ENCODE results near the gene NLRP13. TPM values are rescaled to one million over a fixed set of nuclear protein-coding genes. Genes with fewer than 3 reads are reported as not detected.

The NLRP13 gene
- total RNA-seq, 1 experiment from 2014 or later: not detected

DNA sequence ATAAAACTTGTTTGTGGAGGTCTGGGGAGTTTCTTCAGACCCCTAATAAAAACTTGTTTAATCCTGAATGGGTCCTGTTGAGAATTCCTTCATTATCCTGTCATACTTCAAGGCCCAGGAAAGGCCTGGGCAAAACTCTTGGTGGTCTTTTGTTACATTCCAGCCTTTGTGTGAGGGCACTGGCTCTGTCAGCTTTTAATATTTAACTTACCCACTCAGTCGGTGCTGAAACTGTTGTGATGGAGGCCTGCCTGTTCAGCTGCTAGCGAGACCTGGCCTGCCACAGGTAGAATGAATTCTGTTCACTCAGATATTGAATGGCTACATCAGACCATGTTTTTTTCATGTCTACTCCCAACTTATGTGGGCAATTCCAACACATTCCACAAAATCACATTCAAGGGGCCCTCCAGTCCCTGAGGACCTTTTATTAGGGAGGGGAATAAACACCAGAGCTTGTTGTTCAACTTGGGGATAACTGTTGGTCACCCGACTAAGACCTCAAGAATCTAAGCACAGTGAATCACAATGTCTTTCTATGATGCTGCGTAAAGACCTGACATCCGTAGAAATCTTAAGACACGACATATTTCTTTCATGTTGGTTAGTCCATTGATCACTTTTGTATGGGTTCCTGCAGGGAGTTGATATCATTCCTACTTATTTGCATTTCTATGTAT, 28.0 kb upstream of the NLRP13 start:
- no peaks in the 10 kb centered on the region for H3K36me3 ChIP-seq (ENCODE audit: control insufficient read depth, insufficient read depth, low read length)
- no peak overlapping the region for H3K4me3 ChIP-seq (ENCODE audit: low read depth in 2 of 2, low read length in 2 of 2)
- in situ Hi-C loops (cut with HindIII; ENCODE audit: low pct_unique_long_range_greater_than_20kb, low sequenced_read_pairs): no loop called here
- TF ChIP-seq TCF7L2 (IDR thresholded peaks at IDR 0.05; ENCODE audit: low read depth, low read length) (no peak), SIN3A (IDR thresholded peaks at IDR 0.05; ENCODE audit: borderline replicate concordance, insufficient read depth, low read depth, low read length) (no peak), CTCF (IDR thresholded peaks at IDR 0.05) (no peak), POLR2AphosphoS5 (IDR thresholded peaks at IDR 0.05; ENCODE audit: low read depth, low read length) (no peak)
- TF ChIP-seq, protein P1, sequence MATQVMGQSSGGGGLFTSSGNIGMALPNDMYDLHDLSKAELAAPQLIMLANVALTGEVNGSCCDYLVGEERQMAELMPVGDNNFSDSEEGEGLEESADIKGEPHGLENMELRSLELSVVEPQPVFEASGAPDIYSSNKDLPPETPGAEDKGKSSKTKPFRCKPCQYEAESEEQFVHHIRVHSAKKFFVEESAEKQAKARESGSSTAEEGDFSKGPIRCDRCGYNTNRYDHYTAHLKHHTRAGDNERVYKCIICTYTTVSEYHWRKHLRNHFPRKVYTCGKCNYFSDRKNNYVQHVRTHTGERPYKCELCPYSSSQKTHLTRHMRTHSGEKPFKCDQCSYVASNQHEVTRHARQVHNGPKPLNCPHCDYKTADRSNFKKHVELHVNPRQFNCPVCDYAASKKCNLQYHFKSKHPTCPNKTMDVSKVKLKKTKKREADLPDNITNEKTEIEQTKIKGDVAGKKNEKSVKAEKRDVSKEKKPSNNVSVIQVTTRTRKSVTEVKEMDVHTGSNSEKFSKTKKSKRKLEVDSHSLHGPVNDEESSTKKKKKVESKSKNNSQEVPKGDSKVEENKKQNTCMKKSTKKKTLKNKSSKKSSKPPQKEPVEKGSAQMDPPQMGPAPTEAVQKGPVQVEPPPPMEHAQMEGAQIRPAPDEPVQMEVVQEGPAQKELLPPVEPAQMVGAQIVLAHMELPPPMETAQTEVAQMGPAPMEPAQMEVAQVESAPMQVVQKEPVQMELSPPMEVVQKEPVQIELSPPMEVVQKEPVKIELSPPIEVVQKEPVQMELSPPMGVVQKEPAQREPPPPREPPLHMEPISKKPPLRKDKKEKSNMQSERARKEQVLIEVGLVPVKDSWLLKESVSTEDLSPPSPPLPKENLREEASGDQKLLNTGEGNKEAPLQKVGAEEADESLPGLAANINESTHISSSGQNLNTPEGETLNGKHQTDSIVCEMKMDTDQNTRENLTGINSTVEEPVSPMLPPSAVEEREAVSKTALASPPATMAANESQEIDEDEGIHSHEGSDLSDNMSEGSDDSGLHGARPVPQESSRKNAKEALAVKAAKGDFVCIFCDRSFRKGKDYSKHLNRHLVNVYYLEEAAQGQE (IDR thresholded peaks at IDR 0.05; ENCODE audit: insufficient read depth in 1 of 2, low read depth in 2 of 2, low read length in 1 of 2): no peak
- ChIA-PET POLR2A (no interaction called here), CTCF (no interaction called here)
- H3K9me3 ChIP-seq (ENCODE audit: control insufficient read depth, insufficient read depth, low read depth, low read length): no peaks in the 10 kb centered on the region
- H3K27ac ChIP-seq (ENCODE audit: low read length): no peak overlapping the region
- H3K27me3 ChIP-seq (ENCODE audit: control insufficient read depth, insufficient read depth, low read length): no peaks in the 10 kb centered on the region
- no TSS peak for BruUV-seq (replicated peaks)
- peaks cover 7% of the 10 kb centered on the region for H3K4me1 ChIP-seq (ENCODE audit: control insufficient read depth, insufficient read depth, low read length)
- DNase-seq (ENCODE audit: low read depth, low spot score): no peak
- ATAC-seq: no peak
- intact Hi-C loops (cut with micrococcal nuclease; ENCODE audit: unreplicated experiment): no loop called here

DNA sequence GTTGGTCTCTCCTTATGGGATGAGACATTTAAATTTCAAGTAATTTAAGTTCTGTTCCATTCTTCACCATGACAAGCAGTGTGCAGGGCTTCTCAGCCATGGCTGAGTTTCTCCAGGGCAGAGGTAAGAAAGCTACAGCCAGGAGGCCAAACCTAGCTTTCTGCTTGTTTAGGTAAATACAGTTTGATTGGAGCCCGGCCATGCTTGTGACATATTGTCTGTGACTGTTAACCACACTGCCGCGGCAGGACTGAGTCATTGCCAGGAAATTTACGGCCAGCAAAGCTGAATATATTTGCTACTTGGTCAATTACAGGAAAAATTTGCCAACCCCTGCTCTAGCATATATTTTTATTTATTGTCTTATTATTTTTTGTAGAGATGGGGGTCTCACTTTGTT, 26.2 kb upstream of the NLRP13 start:
- intact Hi-C loops (cut with micrococcal nuclease; ENCODE audit: unreplicated experiment) (no loop called here), in situ Hi-C loops (cut with HindIII; ENCODE audit: low pct_unique_long_range_greater_than_20kb, low sequenced_read_pairs) (no loop called here)
- peak; percentile 57 for DNase-seq (ENCODE audit: low read depth, low spot score)
- ATAC-seq: peak; percentile 93
- no peak overlapping the region for H3K4me3 ChIP-seq (ENCODE audit: low read depth in 2 of 2, low read length in 2 of 2)
- no peaks in the 10 kb centered on the region for H3K27me3 ChIP-seq (ENCODE audit: control insufficient read depth, insufficient read depth, low read length)
- BruUV-seq (replicated peaks): no TSS peak
- CTCF ChIA-PET: no interaction called here
- POLR2A ChIA-PET: no interaction called here
- no peaks in the 10 kb centered on the region for H3K9me3 ChIP-seq (ENCODE audit: control insufficient read depth, insufficient read depth, low read depth, low read length)
- no peak for TF ChIP-seq CTCF (IDR thresholded peaks at IDR 0.05)
- TF ChIP-seq TCF7L2 (IDR thresholded peaks at IDR 0.05; ENCODE audit: low read depth, low read length): no peak
- TF ChIP-seq, protein P1 (IDR thresholded peaks at IDR 0.05; ENCODE audit: insufficient read depth in 1 of 2, low read depth in 2 of 2, low read length in 1 of 2): no peak
- no peak for TF ChIP-seq SIN3A (IDR thresholded peaks at IDR 0.05; ENCODE audit: borderline replicate concordance, insufficient read depth, low read depth, low read length)
- TF ChIP-seq POLR2AphosphoS5 (IDR thresholded peaks at IDR 0.05; ENCODE audit: low read depth, low read length): no peak; the same call in 1 of the 2 replicates
- H3K4me1 ChIP-seq (ENCODE audit: control insufficient read depth, insufficient read depth, low read length): peaks cover 7% of the 10 kb centered on the region
- H3K27ac ChIP-seq (ENCODE audit: low read length): no peak overlapping the region
- no peaks in the 10 kb centered on the region for H3K36me3 ChIP-seq (ENCODE audit: control insufficient read depth, insufficient read depth, low read length)

Data from Panc1 (cell line).